A673 (cell line): ENCODE measurements around the gene LIMCH1.

Experiments used
- EZH2 ChIP-seq: fragments of 200-600 bp; sonication (generic); IDR thresholded peaks from 2 replicates; pipeline ENCODE4 v1.6.1; 2017; ENCODE audit warnings: borderline replicate concordance, low read depth, mild to moderate bottlenecking, mixed read lengths, antibody characterized with exemption, low read length; ENCODE audit not compliant: poor library complexity, severe bottlenecking
- TF ChIP-seq, protein P1 (sequence below): fragments of 300-800, 200-600 bp; sonication (generic); conservative IDR thresholded peaks from 2 replicates; pipeline ENCODE4 v1.5.1; 2017; ENCODE audit warnings: low read depth, mild to moderate bottlenecking, antibody characterized with exemption, low read length, moderate library complexity, mixed read lengths

GRCh38 chr4:41628936-41629335 lies 91.0 kb downstream of the LIMCH1 start:
- TF ChIP-seq, protein P1, sequence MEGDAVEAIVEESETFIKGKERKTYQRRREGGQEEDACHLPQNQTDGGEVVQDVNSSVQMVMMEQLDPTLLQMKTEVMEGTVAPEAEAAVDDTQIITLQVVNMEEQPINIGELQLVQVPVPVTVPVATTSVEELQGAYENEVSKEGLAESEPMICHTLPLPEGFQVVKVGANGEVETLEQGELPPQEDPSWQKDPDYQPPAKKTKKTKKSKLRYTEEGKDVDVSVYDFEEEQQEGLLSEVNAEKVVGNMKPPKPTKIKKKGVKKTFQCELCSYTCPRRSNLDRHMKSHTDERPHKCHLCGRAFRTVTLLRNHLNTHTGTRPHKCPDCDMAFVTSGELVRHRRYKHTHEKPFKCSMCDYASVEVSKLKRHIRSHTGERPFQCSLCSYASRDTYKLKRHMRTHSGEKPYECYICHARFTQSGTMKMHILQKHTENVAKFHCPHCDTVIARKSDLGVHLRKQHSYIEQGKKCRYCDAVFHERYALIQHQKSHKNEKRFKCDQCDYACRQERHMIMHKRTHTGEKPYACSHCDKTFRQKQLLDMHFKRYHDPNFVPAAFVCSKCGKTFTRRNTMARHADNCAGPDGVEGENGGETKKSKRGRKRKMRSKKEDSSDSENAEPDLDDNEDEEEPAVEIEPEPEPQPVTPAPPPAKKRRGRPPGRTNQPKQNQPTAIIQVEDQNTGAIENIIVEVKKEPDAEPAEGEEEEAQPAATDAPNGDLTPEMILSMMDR = no peak
- no peak for TF ChIP-seq EZH2
